HCT116 (cell line): ENCODE data around the gene STRN. TPM values are rescaled to one million over a fixed set of nuclear protein-coding genes. Genes with fewer than 3 reads are reported as not detected.

Experiments
- ATAC-seq: fragments of 200-7000 bp; cut with Tn5 transposase; 2 replicates; pipeline ENCODE4 v1.9.1; 2020; ENCODE audit warnings: mild to moderate bottlenecking, moderate library complexity
- BruUV-seq: library from RNA; stranded (reverse); fragments of 400-500 nt; replicated peaks from 2 replicates; lab custom pipeline; 2021; lab: Mats Ljungman, UMichigan
- CTCF ChIA-PET: fragments of 300-600 bp; sonication (Branson Sonifier 250); formaldehyde crosslinking; loops from one replicate; lab custom pipeline; 2021; ENCODE audit warnings: antibody characterized with exemption; lab: Charles Lee
- POLR2A ChIA-PET: fragments of 300-600, 350-600 bp; sonication (Branson Sonifier 250); formaldehyde crosslinking; loops from one replicate; lab custom pipeline; 2021; ENCODE audit warnings: antibody characterized with exemption; lab: Charles Lee
- RAD21 ChIA-PET, 2 experiments: fragments of 300-600 bp; sonication (Branson Sonifier 250); formaldehyde crosslinking; loops; one replicate each; lab custom pipeline; 2023; ENCODE audit warnings: low total read pairs in 2 of 2; ENCODE audit not compliant: uncharacterized antibody in 2 of 2, unreplicated experiment in 2 of 2, low non-redundant PET in 1 of 2; lab: Charles Lee
- DNase-seq: peaks from one replicate; pipeline ENCODE4 v3.0.0-alpha.2; 2010; ENCODE audit warnings: low read depth, low spot score
- H2AFZ ChIP-seq: fragments of 200-600 bp; shearing (Covaris generic), sonication (generic); 2 replicates; pipeline ENCODE4 v1.6.1; 2017; ENCODE audit warnings: low read depth, mixed run types, mixed read lengths, antibody characterized with exemption, low read length; ENCODE audit not compliant: poor library complexity, severe bottlenecking
- H3K27ac ChIP-seq: 2 replicates; pipeline ENCODE4 v1.5.1; 2012; ENCODE audit warnings: low read depth, low read length
- H3K27me3 ChIP-seq: fragments of 200-600 bp; sonication (generic); 2 replicates; pipeline ENCODE4 v1.6.1; 2016; ENCODE audit warnings: mixed run types, low read length, mixed read lengths; ENCODE audit not compliant: insufficient read depth
- H3K36me3 ChIP-seq, 2 experiments: fragments of 200-500 bp in 1 of 2; fragments of 200-600 bp in 1 of 2; sonication (Bioruptor generic) in 1 of 2; sonication (generic) in 1 of 2; 2 replicates each; pipeline versions ENCODE4 v1.5.1 to v1.6.1; 2014 to 2016; ENCODE audit warnings: low read length in 2 of 2, inconsistent platforms in 1 of 2, mixed read lengths in 1 of 2, mixed run types in 1 of 2; ENCODE audit not compliant: insufficient read depth in 2 of 2, control insufficient read depth in 1 of 2
- H3K4me1 ChIP-seq, 2 experiments: fragments of 200-600 bp in 1 of 2; sonication (generic) in 1 of 2; 2 replicates each; pipeline versions ENCODE4 v1.5.1 to v1.6.1; 2012 to 2017; ENCODE audit warnings: low read length in 2 of 2, inconsistent platforms in 1 of 2, mild to moderate bottlenecking in 1 of 2, mixed read lengths in 1 of 2, mixed run types in 1 of 2, moderate library complexity in 1 of 2; ENCODE audit not compliant: insufficient read depth in 2 of 2, control insufficient read depth in 1 of 2
- H3K4me2 ChIP-seq: fragments of 200-600 bp; sonication (generic); 2 replicates; pipeline ENCODE4 v1.6.1; 2017; ENCODE audit warnings: mixed run types, low read length, mixed read lengths
- H3K4me3 ChIP-seq, 2 experiments: fragments of 200-600 bp in 1 of 2; sonication (generic) in 1 of 2; replicated peaks in 1 of 2; 2 replicates each; pipeline ENCODE4 v1.5.1; 2011 to 2016; ENCODE audit warnings: low read length in 2 of 2, control low read depth in 1 of 2, low read depth in 1 of 2, mild to moderate bottlenecking in 1 of 2, mixed read lengths in 1 of 2, mixed run types in 1 of 2
- H3K79me2 ChIP-seq: fragments of 200-600 bp; sonication (generic); 2 replicates; pipeline ENCODE4 v1.6.1; 2017; ENCODE audit warnings: mild to moderate bottlenecking, mixed run types, low read length, moderate library complexity, mixed read lengths; ENCODE audit not compliant: insufficient read depth
- H3K9ac ChIP-seq: fragments of 200-600 bp; sonication (generic); 2 replicates; pipeline ENCODE4 v1.6.1; 2016; ENCODE audit warnings: low read length, mixed read lengths
- H3K9me2 ChIP-seq: fragments of 200-600 bp; sonication (generic), shearing (Covaris generic); 2 replicates; pipeline ENCODE4 v1.6.1; 2017; ENCODE audit warnings: mixed run types, mild to moderate bottlenecking, moderate library complexity; ENCODE audit not compliant: insufficient read depth
- H3K9me3 ChIP-seq, 2 experiments: fragments of 200-500 bp in 1 of 2; fragments of 200-600 bp in 1 of 2; sonication (Bioruptor generic) in 1 of 2; sonication (generic) in 1 of 2; 2 replicates each; pipeline ENCODE4 v1.6.1; 2014 to 2017; ENCODE audit warnings: low read length in 2 of 2, mixed read lengths in 2 of 2, inconsistent platforms in 1 of 2, low read depth in 1 of 2, mild to moderate bottlenecking in 1 of 2, mixed run types in 1 of 2, moderate library complexity in 1 of 2; ENCODE audit not compliant: control insufficient read depth in 1 of 2, insufficient read depth in 1 of 2
- H4K20me1 ChIP-seq: fragments of 200-600 bp; sonication (generic), shearing (Covaris generic); 2 replicates; pipeline ENCODE4 v1.6.1; 2017; ENCODE audit warnings: mixed run types, mild to moderate bottlenecking, moderate library complexity; ENCODE audit not compliant: insufficient read depth
- CBX3 ChIP-seq: IDR thresholded peaks from 2 replicates; pipeline ENCODE4 v1.6.1; 2012; ENCODE audit warnings: low read depth
- CEBPB ChIP-seq: IDR thresholded peaks from 2 replicates; pipeline ENCODE4 v1.6.1; 2012; ENCODE audit warnings: low read depth
- EGR1 ChIP-seq: IDR thresholded peaks from 2 replicates; pipeline ENCODE4 v1.6.1; 2012; ENCODE audit warnings: low read depth
- EZH2phosphoT487 ChIP-seq: fragments of 200-600 bp; IDR thresholded peaks from 2 replicates; pipeline ENCODE4 v1.6.1; 2018; ENCODE audit warnings: antibody characterized with exemption, borderline replicate concordance
- POLR2A ChIP-seq: IDR thresholded peaks from 2 replicates; pipeline ENCODE4 v1.7.0; 2011; ENCODE audit warnings: borderline replicate concordance; ENCODE audit not compliant: insufficient read depth, insufficient read length; ENCODE audit errors: extremely low read depth
- POLR2AphosphoS5 ChIP-seq: IDR thresholded peaks from 2 replicates; pipeline ENCODE4 v1.6.1; 2011; ENCODE audit warnings: mild to moderate bottlenecking, low read depth, low read length, moderate library complexity
- SIN3A ChIP-seq: IDR thresholded peaks from 2 replicates; pipeline ENCODE4 v1.6.1; 2012; ENCODE audit warnings: low read depth
- SP1 ChIP-seq: IDR thresholded peaks from 2 replicates; pipeline ENCODE4 v1.6.1; 2012; ENCODE audit warnings: low read depth
- TCF7L2 ChIP-seq: IDR thresholded peaks from 2 replicates; pipeline ENCODE4 v1.7.0; 2011; ENCODE audit warnings: borderline replicate concordance, inconsistent platforms; ENCODE audit not compliant: insufficient read depth, insufficient read length; ENCODE audit errors: extremely low read depth
- YY1 ChIP-seq: IDR thresholded peaks from 2 replicates; pipeline ENCODE4 v1.6.1; 2011; ENCODE audit warnings: low read length, low read depth, moderate library complexity, mild to moderate bottlenecking; ENCODE audit not compliant: insufficient replicate concordance; ENCODE audit errors: extremely low read depth
- ZFX ChIP-seq: fragments of 450-650 bp; IDR thresholded peaks from 2 replicates; pipeline ENCODE4 v1.6.1; 2017
- intact Hi-C: fragments of 100-400 bp; cut with micrococcal nuclease; formaldehyde crosslinking; loops from 2 replicates; pipeline ENCODE4 v1.10.0; 2022
- total RNA-seq: library from RNA; stranded (reverse); gene quantifications from one replicate; pipeline ENCODE4 v1.2.1, GENCODE V29; 2021; ENCODE audit not compliant: unreplicated experiment
- TF ChIP-seq, protein P1 (sequence below): IDR thresholded peaks from 2 replicates; pipeline ENCODE4 v1.6.1; 2012
- TF ChIP-seq, protein P2 (sequence below): IDR thresholded peaks from 2 replicates; pipeline ENCODE4 v1.6.1; 2012; ENCODE audit warnings: low read depth
- TF ChIP-seq, protein P3 (sequence below): IDR thresholded peaks from 2 replicates; pipeline ENCODE4 v1.6.1; 2012
- TF ChIP-seq, protein P4 (sequence below), 3 experiments: fragments of 200-600 bp in 1 of 3; sonication (generic) in 1 of 3; IDR thresholded peaks in 2 of 3; conservative IDR thresholded peaks in 1 of 3; 2 replicates each; pipeline ENCODE4 v1.5.1; 2012 to 2017; ENCODE audit warnings: low read depth in 2 of 3, low read length in 2 of 3, antibody characterized with exemption in 1 of 3, borderline replicate concordance in 1 of 3, control low read depth in 1 of 3, mild to moderate bottlenecking in 1 of 3, mixed read lengths in 1 of 3, mixed run types in 1 of 3, moderate library complexity in 1 of 3; ENCODE audit not compliant: insufficient read depth in 1 of 3

STRN gene
- total RNA-seq, 1 experiment from 2014 or later = 26.4 TPM

DNA sequence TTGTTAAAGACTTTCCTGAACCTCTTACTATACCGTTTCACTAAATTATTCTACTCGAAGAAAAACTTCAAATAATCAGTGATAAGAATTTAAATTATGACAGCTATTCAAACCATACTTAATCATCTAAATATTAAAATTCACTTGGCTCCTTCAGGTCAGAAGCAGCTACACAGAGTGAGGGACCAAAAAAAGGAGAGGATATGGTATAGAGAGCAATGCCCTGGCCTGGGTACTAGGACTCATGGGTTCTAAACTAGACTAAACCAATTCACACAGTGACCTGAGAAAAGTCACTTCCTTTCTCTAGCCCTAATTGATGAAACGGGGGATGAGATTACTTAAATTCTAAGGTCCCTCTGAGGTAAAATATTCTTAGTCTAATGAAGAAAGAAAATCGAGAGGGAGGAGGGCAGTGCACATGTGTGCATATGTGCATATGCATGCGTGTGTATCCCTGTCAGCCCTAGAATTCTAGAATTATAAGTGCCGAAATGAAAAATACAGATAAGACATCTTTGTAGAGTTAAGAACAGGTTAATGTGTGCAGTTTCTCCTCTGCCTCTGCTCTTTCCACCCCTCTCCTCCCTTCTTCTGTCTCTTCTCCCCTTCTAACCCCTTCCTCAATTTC, 11.2 kb downstream of the STRN start:
- TF ChIP-seq, protein P1, sequence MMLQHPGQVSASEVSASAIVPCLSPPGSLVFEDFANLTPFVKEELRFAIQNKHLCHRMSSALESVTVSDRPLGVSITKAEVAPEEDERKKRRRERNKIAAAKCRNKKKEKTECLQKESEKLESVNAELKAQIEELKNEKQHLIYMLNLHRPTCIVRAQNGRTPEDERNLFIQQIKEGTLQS = no peak
- TF ChIP-seq CBX3 (no peak), EZH2phosphoT487 (no peak), POLR2AphosphoS5 (no peak), EGR1 (no peak), SIN3A (no peak), POLR2A (no peak), TCF7L2 (no peak), YY1 (no peak), ZFX (no peak), CEBPB (no peak), SP1 (no peak)
- TF ChIP-seq, protein P2, sequence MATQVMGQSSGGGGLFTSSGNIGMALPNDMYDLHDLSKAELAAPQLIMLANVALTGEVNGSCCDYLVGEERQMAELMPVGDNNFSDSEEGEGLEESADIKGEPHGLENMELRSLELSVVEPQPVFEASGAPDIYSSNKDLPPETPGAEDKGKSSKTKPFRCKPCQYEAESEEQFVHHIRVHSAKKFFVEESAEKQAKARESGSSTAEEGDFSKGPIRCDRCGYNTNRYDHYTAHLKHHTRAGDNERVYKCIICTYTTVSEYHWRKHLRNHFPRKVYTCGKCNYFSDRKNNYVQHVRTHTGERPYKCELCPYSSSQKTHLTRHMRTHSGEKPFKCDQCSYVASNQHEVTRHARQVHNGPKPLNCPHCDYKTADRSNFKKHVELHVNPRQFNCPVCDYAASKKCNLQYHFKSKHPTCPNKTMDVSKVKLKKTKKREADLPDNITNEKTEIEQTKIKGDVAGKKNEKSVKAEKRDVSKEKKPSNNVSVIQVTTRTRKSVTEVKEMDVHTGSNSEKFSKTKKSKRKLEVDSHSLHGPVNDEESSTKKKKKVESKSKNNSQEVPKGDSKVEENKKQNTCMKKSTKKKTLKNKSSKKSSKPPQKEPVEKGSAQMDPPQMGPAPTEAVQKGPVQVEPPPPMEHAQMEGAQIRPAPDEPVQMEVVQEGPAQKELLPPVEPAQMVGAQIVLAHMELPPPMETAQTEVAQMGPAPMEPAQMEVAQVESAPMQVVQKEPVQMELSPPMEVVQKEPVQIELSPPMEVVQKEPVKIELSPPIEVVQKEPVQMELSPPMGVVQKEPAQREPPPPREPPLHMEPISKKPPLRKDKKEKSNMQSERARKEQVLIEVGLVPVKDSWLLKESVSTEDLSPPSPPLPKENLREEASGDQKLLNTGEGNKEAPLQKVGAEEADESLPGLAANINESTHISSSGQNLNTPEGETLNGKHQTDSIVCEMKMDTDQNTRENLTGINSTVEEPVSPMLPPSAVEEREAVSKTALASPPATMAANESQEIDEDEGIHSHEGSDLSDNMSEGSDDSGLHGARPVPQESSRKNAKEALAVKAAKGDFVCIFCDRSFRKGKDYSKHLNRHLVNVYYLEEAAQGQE = no peak
- TF ChIP-seq, protein P3, sequence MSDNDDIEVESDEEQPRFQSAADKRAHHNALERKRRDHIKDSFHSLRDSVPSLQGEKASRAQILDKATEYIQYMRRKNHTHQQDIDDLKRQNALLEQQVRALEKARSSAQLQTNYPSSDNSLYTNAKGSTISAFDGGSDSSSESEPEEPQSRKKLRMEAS = no peak
- TF ChIP-seq, protein P4, sequence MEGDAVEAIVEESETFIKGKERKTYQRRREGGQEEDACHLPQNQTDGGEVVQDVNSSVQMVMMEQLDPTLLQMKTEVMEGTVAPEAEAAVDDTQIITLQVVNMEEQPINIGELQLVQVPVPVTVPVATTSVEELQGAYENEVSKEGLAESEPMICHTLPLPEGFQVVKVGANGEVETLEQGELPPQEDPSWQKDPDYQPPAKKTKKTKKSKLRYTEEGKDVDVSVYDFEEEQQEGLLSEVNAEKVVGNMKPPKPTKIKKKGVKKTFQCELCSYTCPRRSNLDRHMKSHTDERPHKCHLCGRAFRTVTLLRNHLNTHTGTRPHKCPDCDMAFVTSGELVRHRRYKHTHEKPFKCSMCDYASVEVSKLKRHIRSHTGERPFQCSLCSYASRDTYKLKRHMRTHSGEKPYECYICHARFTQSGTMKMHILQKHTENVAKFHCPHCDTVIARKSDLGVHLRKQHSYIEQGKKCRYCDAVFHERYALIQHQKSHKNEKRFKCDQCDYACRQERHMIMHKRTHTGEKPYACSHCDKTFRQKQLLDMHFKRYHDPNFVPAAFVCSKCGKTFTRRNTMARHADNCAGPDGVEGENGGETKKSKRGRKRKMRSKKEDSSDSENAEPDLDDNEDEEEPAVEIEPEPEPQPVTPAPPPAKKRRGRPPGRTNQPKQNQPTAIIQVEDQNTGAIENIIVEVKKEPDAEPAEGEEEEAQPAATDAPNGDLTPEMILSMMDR (IDR thresholded peaks at IDR 0.05 in 2 of 3, conservative IDR thresholded peaks at IDR 0.05 in 1 of 3; ENCODE audit: borderline replicate concordance in 1 of 3, insufficient read depth in 1 of 3, low read depth in 2 of 3, low read length in 2 of 3) = no peak
- TF ChIP-seq, all 23 proteins: peak for 0
- Histone ChIP-seq H3K36me3 (no peaks in the 10 kb centered on the region), H3K27me3 (no peaks in the 10 kb centered on the region), H3K4me2 (no peak overlapping the region), H3K79me2 (peaks cover 44% of the 10 kb centered on the region), H3K27ac (no peak overlapping the region), H2AFZ (no peak overlapping the region), H3K9me3 (no peaks in the 10 kb centered on the region), H3K4me1 (peaks cover 6 to 26% of the 10 kb centered on the region in 2 experiments), H3K9me2 (no peaks in the 10 kb centered on the region), H3K9ac (no peak overlapping the region), H4K20me1 (no peaks in the 10 kb centered on the region), H3K4me3 (no peak overlapping the region)
- ChIA-PET RAD21 (no interaction called here), CTCF (no interaction called here), POLR2A (no interaction called here)
- BruUV-seq = no TSS peak
- intact Hi-C loops = no loop called here
- ATAC-seq (no peak), DNase-seq (no peak)
